OCI-LY3 (cell line): ENCODE data around the gene ANTXR2.

Source experiments
- H2AFZ ChIP-seq: fragments of 200-600, 300-600 bp; shearing (Covaris generic); 2 replicates; pipeline ENCODE4 v1.6.0; 2014; ENCODE audit warnings: antibody characterized with exemption, low read depth, low read length
- H3K27ac ChIP-seq: fragments of 200-600, 300-600 bp; sonication (generic); 2 replicates; pipeline ENCODE4 v1.5.1; 2014; ENCODE audit warnings: mild to moderate bottlenecking, low read length, moderate library complexity, mixed read lengths
- H3K27me3 ChIP-seq: fragments of 200-600, 300-600 bp; sonication (generic); 2 replicates; pipeline ENCODE4 v1.6.1; 2014; ENCODE audit warnings: low read depth, low read length, mixed read lengths
- H3K36me3 ChIP-seq: fragments of 200-600, 300-600 bp; sonication (generic); replicated peaks from 2 replicates; pipeline ENCODE3; 2014; ENCODE audit warnings: low read depth, low read length, mixed read lengths
- H3K4me1 ChIP-seq: fragments of 300-600, 200-600 bp; sonication (generic); 2 replicates; pipeline ENCODE4 v1.6.1; 2014; ENCODE audit warnings: low read length, mixed read lengths
- H3K4me2 ChIP-seq: fragments of 200-600, 300-600 bp; sonication (generic); 2 replicates; pipeline ENCODE4 v1.6.1; 2014; ENCODE audit warnings: low read length, mixed read lengths
- H3K4me3 ChIP-seq: fragments of 300-600, 200-600 bp; sonication (generic); 2 replicates; pipeline ENCODE4 v1.5.1; 2014; ENCODE audit warnings: antibody characterized with exemption, mild to moderate bottlenecking, low read length, moderate library complexity
- H3K79me2 ChIP-seq: fragments of 300-600, 200-600 bp; shearing (Covaris generic); 2 replicates; pipeline ENCODE4 v1.6.1; 2014; ENCODE audit warnings: mild to moderate bottlenecking, low read length, mixed read lengths
- H3K9ac ChIP-seq: fragments of 300-600, 200-600 bp; shearing (Covaris generic); 2 replicates; pipeline ENCODE4 v1.6.0; 2014; ENCODE audit warnings: mild to moderate bottlenecking, low read length, moderate library complexity
- H3K9me3 ChIP-seq: fragments of 200-600, 300-600 bp; shearing (Covaris generic); 2 replicates; pipeline ENCODE4 v1.6.1; 2014; ENCODE audit warnings: low read length, mixed read lengths; ENCODE audit not compliant: insufficient read depth
- H4K20me1 ChIP-seq: fragments of 200-600, 300-600 bp; sonication (generic); 2 replicates; pipeline ENCODE4 v1.6.1; 2016; ENCODE audit warnings: low read length, mixed read lengths; ENCODE audit not compliant: insufficient read depth
- EZH2phosphoT487 ChIP-seq: fragments of 200-600 bp; shearing (Covaris generic); IDR thresholded peaks from 2 replicates; pipeline ENCODE4 v1.6.1; 2018; ENCODE audit warnings: antibody characterized with exemption, mixed run types, low read depth
- TF ChIP-seq, protein P1 (sequence below): fragments of 200-600, 300-600 bp; sonication (generic); IDR thresholded peaks from 2 replicates; pipeline ENCODE4 v1.5.1; 2014; ENCODE audit warnings: antibody characterized with exemption, low read length, low read depth

The ANTXR2 gene

DNA sequence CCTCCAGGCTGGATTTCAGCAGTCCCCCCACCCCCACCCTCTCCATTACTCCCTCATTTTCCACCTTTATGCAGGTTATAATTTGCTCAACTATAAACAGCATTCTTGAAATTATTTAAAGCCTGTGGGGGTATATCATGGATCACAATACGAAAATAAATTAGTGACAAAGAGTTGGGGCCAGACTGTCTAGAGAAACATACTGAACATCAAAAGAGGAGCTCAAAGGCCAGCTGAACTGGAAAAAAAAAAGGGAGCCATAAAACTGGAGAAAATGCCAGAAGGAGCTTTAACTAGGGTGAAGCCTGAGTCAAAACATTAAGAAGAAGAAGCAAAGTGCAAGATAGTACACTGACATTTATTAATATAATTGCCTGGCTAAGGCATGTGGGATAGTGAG lies 137.8 kb downstream of the ANTXR2 start:
- Histone ChIP-seq H2AFZ (no peak overlapping the region), H4K20me1 (no peaks in the 10 kb centered on the region), H3K4me2 (no peak overlapping the region), H3K36me3 (no peaks in the 10 kb centered on the region), H3K4me3 (no peak overlapping the region), H3K27ac (no peak overlapping the region), H3K79me2 (no peaks in the 10 kb centered on the region), H3K9me3 (no peaks in the 10 kb centered on the region), H3K9ac (no peak overlapping the region), H3K4me1 (no peaks in the 10 kb centered on the region), H3K27me3 (no peaks in the 10 kb centered on the region)
- TF ChIP-seq EZH2phosphoT487, result no peak
- TF ChIP-seq, protein P1, sequence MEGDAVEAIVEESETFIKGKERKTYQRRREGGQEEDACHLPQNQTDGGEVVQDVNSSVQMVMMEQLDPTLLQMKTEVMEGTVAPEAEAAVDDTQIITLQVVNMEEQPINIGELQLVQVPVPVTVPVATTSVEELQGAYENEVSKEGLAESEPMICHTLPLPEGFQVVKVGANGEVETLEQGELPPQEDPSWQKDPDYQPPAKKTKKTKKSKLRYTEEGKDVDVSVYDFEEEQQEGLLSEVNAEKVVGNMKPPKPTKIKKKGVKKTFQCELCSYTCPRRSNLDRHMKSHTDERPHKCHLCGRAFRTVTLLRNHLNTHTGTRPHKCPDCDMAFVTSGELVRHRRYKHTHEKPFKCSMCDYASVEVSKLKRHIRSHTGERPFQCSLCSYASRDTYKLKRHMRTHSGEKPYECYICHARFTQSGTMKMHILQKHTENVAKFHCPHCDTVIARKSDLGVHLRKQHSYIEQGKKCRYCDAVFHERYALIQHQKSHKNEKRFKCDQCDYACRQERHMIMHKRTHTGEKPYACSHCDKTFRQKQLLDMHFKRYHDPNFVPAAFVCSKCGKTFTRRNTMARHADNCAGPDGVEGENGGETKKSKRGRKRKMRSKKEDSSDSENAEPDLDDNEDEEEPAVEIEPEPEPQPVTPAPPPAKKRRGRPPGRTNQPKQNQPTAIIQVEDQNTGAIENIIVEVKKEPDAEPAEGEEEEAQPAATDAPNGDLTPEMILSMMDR, result no peak

DNA sequence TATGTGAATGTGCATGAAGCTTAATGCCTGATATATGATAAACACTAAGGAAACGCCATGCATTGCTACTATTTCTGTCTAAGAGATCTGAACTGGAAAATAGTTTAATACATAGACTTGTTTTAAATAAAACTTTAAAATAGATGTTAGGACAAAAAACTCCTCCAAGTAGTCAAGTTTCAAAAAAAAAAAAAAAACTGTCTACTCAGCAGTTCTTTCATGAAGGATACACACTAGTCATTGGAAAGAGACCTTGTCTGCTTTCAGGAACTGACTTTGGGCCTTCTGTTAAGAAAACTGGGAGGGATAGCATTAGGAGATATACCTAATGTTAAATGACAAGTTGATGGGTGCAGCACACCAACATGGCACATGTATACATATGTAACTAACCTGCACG lies 138.4 kb downstream of the ANTXR2 start:
- no peak overlapping the region for H2AFZ ChIP-seq
- no peak for TF ChIP-seq EZH2phosphoT487
- TF ChIP-seq, protein P1, result no peak
- no peaks in the 10 kb centered on the region for H3K36me3 ChIP-seq
- no peaks in the 10 kb centered on the region for H3K27me3 ChIP-seq
- H4K20me1 ChIP-seq, result no peaks in the 10 kb centered on the region
- no peaks in the 10 kb centered on the region for H3K79me2 ChIP-seq
- no peaks in the 10 kb centered on the region for H3K9me3 ChIP-seq
- no peak overlapping the region for H3K4me2 ChIP-seq
- H3K27ac ChIP-seq, result no peak overlapping the region
- H3K4me3 ChIP-seq, result no peak overlapping the region
- no peak overlapping the region for H3K9ac ChIP-seq
- H3K4me1 ChIP-seq, result no peaks in the 10 kb centered on the region

DNA sequence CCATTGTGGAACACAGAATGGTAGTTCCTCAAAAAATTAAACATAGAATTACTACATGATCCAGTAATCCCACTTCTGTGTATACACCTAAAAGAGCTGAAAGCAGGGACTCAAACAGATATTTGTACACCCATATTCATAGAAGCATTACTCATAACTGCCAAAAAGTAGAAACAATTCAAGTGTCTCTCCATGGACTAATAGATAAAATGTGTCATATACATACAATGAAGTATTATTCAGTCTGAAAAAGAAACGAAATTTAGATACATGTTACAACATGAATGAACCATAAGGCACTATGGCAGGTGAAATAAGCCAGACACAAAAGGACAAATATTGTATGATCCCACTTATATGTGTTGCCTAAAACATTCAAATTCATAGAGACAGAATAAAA lies 145.1 kb downstream of the ANTXR2 start:
- Histone ChIP-seq H3K9me3 (no peaks in the 10 kb centered on the region), H4K20me1 (no peaks in the 10 kb centered on the region), H3K4me3 (no peak overlapping the region), H3K27ac (no peak overlapping the region), H2AFZ (no peak overlapping the region), H3K27me3 (no peaks in the 10 kb centered on the region), H3K4me2 (no peak overlapping the region), H3K4me1 (no peaks in the 10 kb centered on the region), H3K79me2 (no peaks in the 10 kb centered on the region), H3K36me3 (no peaks in the 10 kb centered on the region), H3K9ac (no peak overlapping the region)
- TF ChIP-seq, protein P1, result no peak
- no peak for TF ChIP-seq EZH2phosphoT487

DNA sequence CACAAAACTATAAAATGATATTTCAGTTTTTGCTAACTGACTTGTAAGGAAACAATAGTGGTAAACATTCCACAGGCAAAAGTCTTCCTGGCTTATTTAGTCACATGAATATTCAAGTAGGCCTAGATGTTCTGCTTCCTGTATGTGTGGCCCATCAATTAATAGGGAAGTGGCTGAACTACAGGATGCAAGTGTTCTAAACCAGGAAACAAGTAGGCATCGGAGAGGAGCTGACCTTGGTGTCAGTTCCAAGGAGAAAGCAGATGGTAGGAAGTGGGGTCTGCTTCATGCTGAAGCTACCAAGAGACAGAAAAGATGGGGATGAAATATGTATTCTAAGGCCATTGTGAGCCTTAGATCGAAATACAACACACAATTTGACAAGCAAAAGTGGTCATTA lies 149.7 kb downstream of the ANTXR2 start:
- H3K9me3 ChIP-seq, result no peaks in the 10 kb centered on the region
- H3K79me2 ChIP-seq, result no peaks in the 10 kb centered on the region
- no peak overlapping the region for H3K4me3 ChIP-seq
- H3K4me1 ChIP-seq, result no peaks in the 10 kb centered on the region
- 0 out of 2 replicates have a peak overlapping the region, but pooled peaks have one; percentile 57 for H2AFZ ChIP-seq
- no peak overlapping the region for H3K4me2 ChIP-seq
- H3K27me3 ChIP-seq, result no peaks in the 10 kb centered on the region
- H3K9ac ChIP-seq, result no peak overlapping the region
- TF ChIP-seq, protein P1, result no peak
- no peak for TF ChIP-seq EZH2phosphoT487
- H3K27ac ChIP-seq, result no peak overlapping the region
- no peaks in the 10 kb centered on the region for H3K36me3 ChIP-seq
- H4K20me1 ChIP-seq, result no peaks in the 10 kb centered on the region
